ENCODE data around the gene PSMA6.

Gene PSMA6

GRCh38 chr14:35336494-35337268, 44.5 kb downstream of the PSMA6 start:
- no peaks in the 10 kb centered on the region for H3K27me3 ChIP-seq (ENCODE audit: control insufficient read depth in 1 of 2, insufficient read depth in 2 of 2, low read length in 2 of 2)
- H3K9ac ChIP-seq (ENCODE audit: low read length in 2 of 2): peak overlapping the region; percentile 55 to 68
- no peaks in the 10 kb centered on the region for H3K9me3 ChIP-seq (ENCODE audit: control insufficient read depth in 2 of 2, low read length in 2 of 2)
- no peaks in the 10 kb centered on the region for H3K36me3 ChIP-seq (ENCODE audit: control insufficient read depth in 2 of 2, insufficient read depth in 2 of 2, low read length in 2 of 2)
- H3K4me1 ChIP-seq (ENCODE audit: control insufficient read depth, insufficient read depth, low read length): peaks cover 53% of the 10 kb centered on the region
- H3K4me3 ChIP-seq (ENCODE audit: low read length in 2 of 2): peak overlapping the region in 1 of 2 donors; percentile 49
- H3K27ac ChIP-seq (ENCODE audit: low read length): peak overlapping the region; percentile 95

- H3K9me3 ChIP-seq (ENCODE audit: control insufficient read depth in 2 of 2, low read length in 2 of 2): no peaks in the 10 kb centered on the region
- peaks cover 62% of the 10 kb centered on the region for H3K4me1 ChIP-seq (ENCODE audit: control insufficient read depth, insufficient read depth, low read length)
- peak overlapping the region; percentile 23 to 68 for H3K9ac ChIP-seq (ENCODE audit: low read length in 2 of 2)
- H3K36me3 ChIP-seq (ENCODE audit: control insufficient read depth in 2 of 2, insufficient read depth in 2 of 2, low read length in 2 of 2): no peaks in the 10 kb centered on the region
- no peaks in the 10 kb centered on the region for H3K27me3 ChIP-seq (ENCODE audit: control insufficient read depth in 1 of 2, insufficient read depth in 2 of 2, low read length in 2 of 2)
- peak overlapping the region; percentile 95 for H3K27ac ChIP-seq (ENCODE audit: low read length)
- peak overlapping the region in 1 of 2 donors; percentile 49 for H3K4me3 ChIP-seq (ENCODE audit: low read length in 2 of 2)
Observed at GRCh38 chr14:35337269-35338255, 45.4 kb downstream of the PSMA6 start.

GRCh38 chr14:35338731-35339405, 46.7 kb downstream of the PSMA6 start:
- Histone ChIP-seq H3K27ac (ENCODE audit: low read length) (peak overlapping the region; percentile 53), H3K36me3 (ENCODE audit: control insufficient read depth in 2 of 2, insufficient read depth in 2 of 2, low read length in 2 of 2) (no peaks in the 10 kb centered on the region), H3K27me3 (ENCODE audit: control insufficient read depth in 1 of 2, insufficient read depth in 2 of 2, low read length in 2 of 2) (no peaks in the 10 kb centered on the region)

GRCh38 chr14:35339761-35340406, 47.7 kb downstream of the PSMA6 start:
- no peaks in the 10 kb centered on the region for H3K27me3 ChIP-seq (ENCODE audit: control insufficient read depth in 1 of 2, insufficient read depth in 2 of 2, low read length in 2 of 2)
- H3K36me3 ChIP-seq (ENCODE audit: control insufficient read depth in 2 of 2, insufficient read depth in 2 of 2, low read length in 2 of 2): no peaks in the 10 kb centered on the region
- H3K27ac ChIP-seq (ENCODE audit: low read length): peak overlapping the region; percentile 53
- H3K9ac ChIP-seq (ENCODE audit: low read length in 2 of 2): no peak overlapping the region
- H3K9me3 ChIP-seq (ENCODE audit: control insufficient read depth in 2 of 2, low read length in 2 of 2): no peaks in the 10 kb centered on the region
- no peak overlapping the region for H3K4me3 ChIP-seq (ENCODE audit: low read length in 2 of 2)
- peaks cover 68% of the 10 kb centered on the region for H3K4me1 ChIP-seq (ENCODE audit: control insufficient read depth, insufficient read depth, low read length)

More at GRCh38 chr14:35338731-35339405, 46.7 kb downstream of the PSMA6 start:
- Histone ChIP-seq H3K4me1 (ENCODE audit: control insufficient read depth, insufficient read depth, low read length) (peaks cover 68% of the 10 kb centered on the region), H3K9me3 (ENCODE audit: control insufficient read depth in 2 of 2, low read length in 2 of 2) (no peaks in the 10 kb centered on the region), H3K4me3 (ENCODE audit: low read length in 2 of 2) (no peak overlapping the region), H3K9ac (ENCODE audit: low read length in 2 of 2) (peak overlapping the region in 1 of 2 donors; percentile 2)

- no peaks in the 10 kb centered on the region for H3K9me3 ChIP-seq (ENCODE audit: control insufficient read depth in 2 of 2, low read length in 2 of 2)
- no peaks in the 10 kb centered on the region for H3K27me3 ChIP-seq (ENCODE audit: control insufficient read depth in 1 of 2, insufficient read depth in 2 of 2, low read length in 2 of 2)
- peaks cover 60% of the 10 kb centered on the region for H3K4me1 ChIP-seq (ENCODE audit: control insufficient read depth, insufficient read depth, low read length)
- peak overlapping the region; percentile 97 for H3K27ac ChIP-seq (ENCODE audit: low read length)
- no peaks in the 10 kb centered on the region for H3K36me3 ChIP-seq (ENCODE audit: control insufficient read depth in 2 of 2, insufficient read depth in 2 of 2, low read length in 2 of 2)
- H3K4me3 ChIP-seq (ENCODE audit: low read length in 2 of 2): peak overlapping the region; percentile 35 to 47
- H3K9ac ChIP-seq (ENCODE audit: low read length in 2 of 2): peak overlapping the region; percentile 55 to 63
Observed at GRCh38 chr14:35340616-35341453, 48.7 kb downstream of the PSMA6 start.

- no peaks in the 10 kb centered on the region for H3K9me3 ChIP-seq (ENCODE audit: control insufficient read depth in 2 of 2, low read length in 2 of 2)
- H3K4me1 ChIP-seq (ENCODE audit: control insufficient read depth, insufficient read depth, low read length): peaks cover 56% of the 10 kb centered on the region
- H3K4me3 ChIP-seq (ENCODE audit: low read length in 2 of 2): peak overlapping the region; percentile 47 to 67
- H3K36me3 ChIP-seq (ENCODE audit: control insufficient read depth in 2 of 2, insufficient read depth in 2 of 2, low read length in 2 of 2): no peaks in the 10 kb centered on the region
- H3K27me3 ChIP-seq (ENCODE audit: control insufficient read depth in 1 of 2, insufficient read depth in 2 of 2, low read length in 2 of 2): no peaks in the 10 kb centered on the region
- H3K27ac ChIP-seq (ENCODE audit: low read length): peak overlapping the region; percentile 97
- peak overlapping the region; percentile 55 to 63 for H3K9ac ChIP-seq (ENCODE audit: low read length in 2 of 2)
Observed at GRCh38 chr14:35341454-35341750, 49.2 kb downstream of the PSMA6 start.

- peak overlapping the region; percentile 97 for H3K27ac ChIP-seq (ENCODE audit: low read length)
- no peaks in the 10 kb centered on the region for H3K9me3 ChIP-seq (ENCODE audit: control insufficient read depth in 2 of 2, low read length in 2 of 2)
- H3K9ac ChIP-seq (ENCODE audit: low read length in 2 of 2): peak overlapping the region; percentile 56 to 72
- H3K4me3 ChIP-seq (ENCODE audit: low read length in 2 of 2): peak overlapping the region; percentile 51 to 67
- H3K27me3 ChIP-seq (ENCODE audit: control insufficient read depth in 1 of 2, insufficient read depth in 2 of 2, low read length in 2 of 2): no peaks in the 10 kb centered on the region
- H3K4me1 ChIP-seq (ENCODE audit: control insufficient read depth, insufficient read depth, low read length): peaks cover 50% of the 10 kb centered on the region
- H3K36me3 ChIP-seq (ENCODE audit: control insufficient read depth in 2 of 2, insufficient read depth in 2 of 2, low read length in 2 of 2): no peaks in the 10 kb centered on the region
Observed at GRCh38 chr14:35341751-35342488, 49.7 kb downstream of the PSMA6 start.

- H3K9ac ChIP-seq (ENCODE audit: low read length in 2 of 2): peak overlapping the region; percentile 56 to 72
- no peaks in the 10 kb centered on the region for H3K36me3 ChIP-seq (ENCODE audit: control insufficient read depth in 2 of 2, insufficient read depth in 2 of 2, low read length in 2 of 2)
- peak overlapping the region; percentile 97 for H3K27ac ChIP-seq (ENCODE audit: low read length)
- H3K4me3 ChIP-seq (ENCODE audit: low read length in 2 of 2): peak overlapping the region; percentile 51 to 67
- peaks cover 44% of the 10 kb centered on the region for H3K4me1 ChIP-seq (ENCODE audit: control insufficient read depth, insufficient read depth, low read length)
- H3K9me3 ChIP-seq (ENCODE audit: control insufficient read depth in 2 of 2, low read length in 2 of 2): no peaks in the 10 kb centered on the region
- H3K27me3 ChIP-seq (ENCODE audit: control insufficient read depth in 1 of 2, insufficient read depth in 2 of 2, low read length in 2 of 2): no peaks in the 10 kb centered on the region
Observed at GRCh38 chr14:35342489-35343010, 50.4 kb downstream of the PSMA6 start.

GRCh38 chr14:35343702-35344101, 51.5 kb downstream of the PSMA6 start:
- Histone ChIP-seq H3K36me3 (ENCODE audit: control insufficient read depth in 2 of 2, insufficient read depth in 2 of 2, low read length in 2 of 2) (no peaks in the 10 kb centered on the region), H3K4me3 (ENCODE audit: low read length in 2 of 2) (no peak overlapping the region), H3K9me3 (ENCODE audit: control insufficient read depth in 2 of 2, low read length in 2 of 2) (no peaks in the 10 kb centered on the region), H3K27me3 (ENCODE audit: control insufficient read depth in 1 of 2, insufficient read depth in 2 of 2, low read length in 2 of 2) (no peaks in the 10 kb centered on the region), H3K9ac (ENCODE audit: low read length in 2 of 2) (no peak overlapping the region), H3K4me1 (ENCODE audit: control insufficient read depth, insufficient read depth, low read length) (peaks cover 37% of the 10 kb centered on the region), H3K27ac (ENCODE audit: low read length) (no peak overlapping the region)

Data from stomach smooth muscle (tissue), 2 donors.